Smooth muscle cell (in vitro differentiated cells): ENCODE results near the gene UBE2L6. TPM values are rescaled to one million over a fixed set of nuclear protein-coding genes. Genes with fewer than 3 reads are reported as not detected.

Experiments used
- DNase-seq: peaks from one replicate; lab custom pipeline; 2025; ENCODE audit not compliant: unreplicated experiment; lab: John Stamatoyannopoulos, UW
- H2AFZ ChIP-seq: fragments of 200-600 bp; sonication (generic); 2 replicates; pipeline ENCODE4 v1.6.0; 2016; ENCODE audit warnings: antibody characterized with exemption, low read depth, mild to moderate bottlenecking
- H3F3A ChIP-seq: fragments of 200-600 bp; sonication (generic); 2 replicates; pipeline ENCODE4 v1.6.0; 2017; ENCODE audit warnings: antibody characterized with exemption, low read depth
- H3K27ac ChIP-seq: fragments of 200-600 bp; sonication (generic); 2 replicates; pipeline ENCODE4 v1.5.1; 2016; ENCODE audit warnings: low read depth, mild to moderate bottlenecking
- H3K27me3 ChIP-seq: fragments of 200-600 bp; sonication (generic); 2 replicates; pipeline ENCODE4 v1.6.1; 2016; ENCODE audit warnings: low read depth, mild to moderate bottlenecking
- H3K36me3 ChIP-seq: fragments of 200-600 bp; sonication (generic); 2 replicates; pipeline ENCODE4 v1.5.1; 2016; ENCODE audit warnings: low read depth
- H3K4me1 ChIP-seq: fragments of 200-600 bp; sonication (generic); 2 replicates; pipeline ENCODE4 v1.5.1; 2016; ENCODE audit warnings: low read depth
- H3K4me2 ChIP-seq: fragments of 200-600 bp; sonication (generic); 2 replicates; pipeline ENCODE4 v1.6.0; 2016; ENCODE audit warnings: mild to moderate bottlenecking
- H3K4me3 ChIP-seq: fragments of 200-600 bp; sonication (generic); 2 replicates; pipeline ENCODE4 v1.5.1; 2016; ENCODE audit warnings: mild to moderate bottlenecking
- H3K79me2 ChIP-seq: fragments of 200-600 bp; sonication (generic); 2 replicates; pipeline ENCODE4 v1.6.0; 2016; ENCODE audit warnings: low read depth, mild to moderate bottlenecking
- H3K9ac ChIP-seq: fragments of 200-600 bp; sonication (generic); 2 replicates; pipeline ENCODE4 v1.6.0; 2016; ENCODE audit warnings: low read depth
- H3K9me3 ChIP-seq: fragments of 200-600 bp; sonication (generic); replicated peaks from 2 replicates; pipeline ENCODE4 v1.5.1; 2016; ENCODE audit warnings: low read depth
- H4K20me1 ChIP-seq: fragments of 200-600 bp; sonication (generic); 2 replicates; pipeline ENCODE4 v1.6.0; 2016; ENCODE audit warnings: low read depth
- CTCF ChIP-seq: fragments of 200-600 bp; sonication (generic); IDR thresholded peaks from 2 replicates; pipeline ENCODE4 v1.5.1; 2017; ENCODE audit warnings: borderline replicate concordance, mild to moderate bottlenecking, antibody characterized with exemption; ENCODE audit not compliant: insufficient read depth, poor library complexity, severe bottlenecking
- WGBS: methylation state at CpG from one replicate; pipeline ENCODE4 v1.1.7; 2016; ENCODE audit warnings: low lambda C conversion rate; 5-methylcytosine and 5-hydroxymethylcytosine counted together
- polyA plus RNA-seq: library from polyadenylated mRNA; unstranded; fragments of >200 nt; fragmentation: Nextera tagmentation; extraction: Ambion mirVana; gene quantifications from 2 replicates; pipeline ENCODE4 v1.2.1, GENCODE V29; 2016
- total RNA-seq: library from RNA; depleted of rRNA; stranded (reverse); fragments of >200 nt; gene quantifications from 2 replicates; pipeline ENCODE4 v1.2.3, GENCODE V29; 2014

Gene UBE2L6
- total and polyA plus RNA-seq, 2 experiments from 2014 or later: 14.4 to 28.2 TPM

GRCh38 chr11:57556041-57556440 lies 11.4 kb downstream of the UBE2L6 start:
- Histone ChIP-seq H4K20me1 (no peaks in the 10 kb centered on the region), H3K9me3 (no peaks in the 10 kb centered on the region), H3K9ac (no peak overlapping the region), H3K4me1 (no peaks in the 10 kb centered on the region), H3K27me3 (no peaks in the 10 kb centered on the region), H3F3A (no peaks in the 10 kb centered on the region), H3K27ac (no peak overlapping the region), H3K36me3 (no peaks in the 10 kb centered on the region), H3K79me2 (no peaks in the 10 kb centered on the region), H3K4me3 (no peak overlapping the region), H3K4me2 (no peak overlapping the region), H2AFZ (no peak overlapping the region)
- 77% methylated on average over 8 of the region's 8 CpGs for WGBS
- DNase-seq: no peak
- no peak for TF ChIP-seq CTCF

GRCh38 chr11:57555393-57555792 lies 12.1 kb downstream of the UBE2L6 start:
- Histone ChIP-seq H3K4me1 (no peaks in the 10 kb centered on the region), H3K79me2 (no peaks in the 10 kb centered on the region), H3F3A (no peaks in the 10 kb centered on the region), H3K36me3 (no peaks in the 10 kb centered on the region), H3K4me2 (no peak overlapping the region), H3K9ac (no peak overlapping the region), H4K20me1 (no peaks in the 10 kb centered on the region), H3K27me3 (no peaks in the 10 kb centered on the region), H3K9me3 (no peaks in the 10 kb centered on the region), H2AFZ (no peak overlapping the region), H3K27ac (no peak overlapping the region), H3K4me3 (no peak overlapping the region)
- WGBS: 91% methylated on average over 2 of the region's 2 CpGs
- no peak for DNase-seq
- TF ChIP-seq CTCF: no peak

- no peaks in the 10 kb centered on the region for H3K4me1 ChIP-seq
- no peak overlapping the region for H3K4me2 ChIP-seq
- no peaks in the 10 kb centered on the region for H4K20me1 ChIP-seq
- no peaks in the 10 kb centered on the region for H3K27me3 ChIP-seq
- 54% methylated on average over 5 of the region's 5 CpGs for WGBS
- H2AFZ ChIP-seq: no peak overlapping the region
- H3K4me3 ChIP-seq: no peak overlapping the region
- no peaks in the 10 kb centered on the region for H3F3A ChIP-seq
- no peak for TF ChIP-seq CTCF
- no peak overlapping the region for H3K27ac ChIP-seq
- H3K36me3 ChIP-seq: no peaks in the 10 kb centered on the region
- H3K79me2 ChIP-seq: no peaks in the 10 kb centered on the region
- no peak for DNase-seq
- H3K9me3 ChIP-seq: no peaks in the 10 kb centered on the region
- no peak overlapping the region for H3K9ac ChIP-seq
These were observed 15.0 kb downstream of the UBE2L6 start for GRCh38 chr11:57552479-57552878.

DNA sequence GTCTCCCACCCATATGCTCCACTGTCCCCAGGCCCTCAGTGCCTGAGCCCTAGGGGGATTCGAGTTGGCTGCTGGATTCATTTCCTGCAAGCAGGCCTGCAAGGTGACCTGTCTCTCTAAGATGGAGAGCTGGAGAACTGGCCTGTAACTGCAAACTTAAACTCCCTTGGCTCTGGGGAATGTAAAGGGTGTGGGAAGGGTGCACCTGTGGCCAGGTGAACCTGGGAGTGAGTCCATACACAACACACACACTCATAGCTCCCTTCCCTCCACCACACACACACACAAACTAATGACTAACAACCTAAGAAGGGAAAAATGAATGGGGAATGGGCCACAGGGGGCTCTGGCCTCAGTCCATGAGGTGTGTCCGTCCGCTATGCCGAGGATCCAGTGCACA lies 15.5 kb downstream of the UBE2L6 start:
- 96% methylated on average over 4 of the region's 4 CpGs for WGBS
- Histone ChIP-seq H3K4me2 (no peak overlapping the region), H3K36me3 (no peaks in the 10 kb centered on the region), H3F3A (no peaks in the 10 kb centered on the region), H4K20me1 (no peaks in the 10 kb centered on the region), H3K4me1 (no peaks in the 10 kb centered on the region), H2AFZ (no peak overlapping the region), H3K79me2 (no peaks in the 10 kb centered on the region), H3K4me3 (no peak overlapping the region), H3K9me3 (no peaks in the 10 kb centered on the region), H3K27me3 (no peaks in the 10 kb centered on the region), H3K9ac (no peak overlapping the region), H3K27ac (no peak overlapping the region)
- no peak for TF ChIP-seq CTCF
- DNase-seq: no peak
